Stomach (tissue), 4 donors: Measurements from ENCODE around the gene GAMT.

Source experiments
- CTCF ChIP-seq, 7 experiments: fragments of 450-650 bp in 4 of 7; fragments of 200-600 bp in 3 of 7; sonication (generic) in 3 of 7; IDR thresholded peaks; one replicate each; pipeline ENCODE4 v1.5.1; 2016 to 2019; ENCODE audit warnings: antibody characterized with exemption in 7 of 7, control low read depth in 2 of 7, mild to moderate bottlenecking in 1 of 7
- POLR2A ChIP-seq, 4 donors: fragments of 450-650 bp; IDR thresholded peaks; one replicate each; pipeline ENCODE4 v1.6.1; 2016; ENCODE audit warnings: antibody characterized with exemption in 4 of 4, control low read depth in 2 of 4, mild to moderate bottlenecking in 1 of 4, moderate library complexity in 1 of 4
- POLR2AphosphoS5 ChIP-seq, 3 donors: sonication (generic); formaldehyde crosslinking; IDR thresholded peaks; one replicate each; pipeline ENCODE4 v1.6.1; 2016; ENCODE audit warnings: antibody characterized with exemption in 3 of 3

DNA sequence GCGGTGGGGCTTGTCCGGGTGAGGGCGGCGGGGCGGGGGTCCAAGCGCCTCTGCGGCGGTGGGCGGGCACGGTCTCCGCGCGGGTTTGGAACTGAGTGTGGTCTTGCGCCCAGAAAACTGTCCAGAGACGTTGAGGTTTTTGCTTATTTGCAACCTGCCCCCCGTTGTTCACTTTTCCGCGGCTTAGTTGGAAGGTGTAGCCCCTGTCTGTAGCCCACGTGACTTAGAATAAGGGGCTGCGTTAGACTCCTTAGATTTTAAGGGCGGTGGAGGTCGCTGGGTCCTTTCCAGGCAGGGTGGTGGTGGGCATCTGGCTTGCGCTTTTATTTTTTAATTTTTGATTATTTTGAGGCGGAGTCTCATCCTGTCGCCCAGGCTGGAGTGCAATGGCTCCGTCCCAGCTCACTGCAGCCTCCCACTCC is 37.6 kb upstream of the GAMT start:
- no peak for TF ChIP-seq POLR2AphosphoS5 (IDR thresholded peaks at IDR 0.05)
- no peak for TF ChIP-seq CTCF (IDR thresholded peaks at IDR 0.05)
- TF ChIP-seq POLR2A (IDR thresholded peaks at IDR 0.05) = no peak
